ENCODE data around the gene JAK1. TPM values are rescaled to one million over a fixed set of nuclear protein-coding genes. Genes with fewer than 3 reads are reported as not detected.

The JAK1 gene
- total and polyA plus RNA-seq, 2 of the 8 experiments (the other 6 are each of a cell fraction or from before 2014, with no cell fraction given): 7.8 to 24.5 TPM

- Histone ChIP-seq H3K18ac (ENCODE audit: extremely low read depth, low read length) (no peak overlapping the region), H3K23me2 (ENCODE audit: low read depth, low read length) (peaks cover 7% of the 10 kb centered on the region), H3K4me1 (replicated peaks in 1 of 4; ENCODE audit: control insufficient read depth in 3 of 4, insufficient read depth in 4 of 4, low read length in 3 of 4) (peaks cover 0 to 8% (median 5%) of the 10 kb centered on the region in 4 experiments; a peak in 4 of 7 replicates), H2BK12ac (ENCODE audit: low read depth, low read length) (peak overlapping the region; percentile 46; the same call in 1 of the 2 replicates), H4K5ac (ENCODE audit: insufficient read length, low read depth, low read length) (no peak overlapping the region), H2BK20ac (ENCODE audit: low read length) (no peak overlapping the region), H3K9ac (replicated peaks in 1 of 4; ENCODE audit: extremely low read depth in 1 of 4, low read depth in 3 of 4, low read length in 3 of 4) (peak overlapping the region; percentile 39 to 84 (median 47)), H3K56ac (replicated peaks; ENCODE audit: insufficient read length, low read depth, low read length) (no peak overlapping the region), H4K8ac (ENCODE audit: extremely low read depth, insufficient read depth, low read length) (peak overlapping the region; percentile 81; the same call in 1 of the 2 replicates), H4K20me1 (replicated peaks in 1 of 2; ENCODE audit: control insufficient read depth in 1 of 2, insufficient read depth in 2 of 2, low read length in 2 of 2) (peaks cover 4 to 9% of the 10 kb centered on the region in 2 experiments), H2AFZ (ENCODE audit: low read length) (no peak overlapping the region; the same call in 1 of the 2 replicates), H3K27me3 (replicated peaks in 1 of 4; ENCODE audit: control insufficient read depth in 3 of 4, extremely low read depth in 1 of 4, insufficient read depth in 3 of 4, low read length in 3 of 4) (peaks cover 0 to 19% (median 3%) of the 10 kb centered on the region in 4 experiments; a peak in 5 of 7 replicates), H3K23ac (ENCODE audit: insufficient read length) (no peak overlapping the region), H3K4me2 (ENCODE audit: insufficient read depth in 1 of 2, low read depth in 2 of 2, low read length in 2 of 2) (peak overlapping the region; percentile 84 to 91), H2BK120ac (replicated peaks; ENCODE audit: low read depth, low read length) (no peak overlapping the region), H3K9me3 (ENCODE audit: insufficient read depth in 2 of 2, low read depth in 1 of 2, low read length in 1 of 2) (no peaks in the 10 kb centered on the region), H3K4ac (replicated peaks; ENCODE audit: insufficient read length, low read depth, low read length) (no peak overlapping the region), H2AK5ac (ENCODE audit: low read depth, low read length) (no peak overlapping the region), H2BK5ac (ENCODE audit: low read depth, low read length) (no peak overlapping the region), H3K14ac (ENCODE audit: insufficient read length) (no peak overlapping the region), H3K36me3 (ENCODE audit: control insufficient read depth in 2 of 4, insufficient read depth in 4 of 4, low read length in 3 of 4) (no peaks in the 10 kb centered on the region), H3K4me3 (ENCODE audit: extremely low read depth in 1 of 4, insufficient read depth in 2 of 4, low read depth in 3 of 4, low read length in 4 of 4) (peak overlapping the region; percentile 74 to 93 (median 82)), H3K79me2 (ENCODE audit: control insufficient read depth in 1 of 2, insufficient read depth in 2 of 2, low read length in 2 of 2) (peaks cover 0 to 15% of the 10 kb centered on the region in 2 experiments; a peak in 2 of 4 replicates), H2BK15ac (ENCODE audit: low read length) (no peak overlapping the region; the same call in 1 of the 2 replicates), H4K91ac (replicated peaks; ENCODE audit: insufficient read length, low read length) (no peak overlapping the region), H3K79me1 (ENCODE audit: low read depth, low read length) (no peaks in the 10 kb centered on the region), H3K27ac (ENCODE audit: low read depth, low read length) (no peak overlapping the region)
- ChIA-PET CTCF (ENCODE audit: partially characterized antibody) (interaction anchor here (1.3 kb wide), 2 partner anchors 12 to 56 kb away, joined by 3 to 4 read pairs; no protein-coding TSS in a partner anchor), POLR2A (ENCODE audit: partially characterized antibody) (interaction anchor here (0.7 to 2.0 kb wide), 9 partner anchors 8 to 183 kb away, joined by 3 to 7 read pairs (median 3); no protein-coding TSS in a partner anchor)
- TF ChIP-seq CTBP2 (IDR thresholded peaks at IDR 0.05; ENCODE audit: borderline replicate concordance, insufficient read depth, insufficient read length, low read length) (no peak), RBBP5 (IDR thresholded peaks at IDR 0.05; ENCODE audit: borderline replicate concordance, low read depth, low read length) (peak; percentile 43; the same call in 1 of the 2 replicates), SAP30 (IDR thresholded peaks at IDR 0.05; ENCODE audit: insufficient read depth, insufficient replicate concordance, low read length) (peak; percentile 77), KDM4A (IDR thresholded peaks at IDR 0.05; ENCODE audit: low read depth, low read length, severe bottlenecking) (peak; percentile 53), SIN3A (conservative IDR thresholded peaks at IDR 0.05 in 1 of 2, IDR thresholded peaks at IDR 0.05 in 1 of 2; ENCODE audit: low read depth in 1 of 2, low read length in 2 of 2) (peak; percentile 24 to 41; a peak in 2 of 4 replicates), ASH2L (IDR thresholded peaks at IDR 0.05; ENCODE audit: low read length) (peak; percentile 85), SP1 (IDR thresholded peaks at IDR 0.05; ENCODE audit: low read depth, low read length) (no peak)
- DNase-seq (ENCODE audit: low read depth in 1 of 2, low spot score in 2 of 2) (peak in 1 of 2 experiments; percentile 74), FAIRE-seq (no peak)
- WGBS, 2 experiments (ENCODE audit: extremely low coverage in 1 of 2, insufficient coverage in 1 of 2, insufficient read length in 1 of 2, insufficient replicate concordance in 2 of 2, low coverage in 1 of 2, low lambda C conversion rate in 2 of 2, missing lambda C conversion rate in 1 of 2): 1% methylated on average over 47 of the region's 52 CpGs; no CpG with 5 or more reads in 1 of the 2 experiments
These were observed 787 bp downstream of the JAK1 start for GRCh38 chr1:64965366-64966157.

All from H1 (cell line).